GM18870 (cell line): ENCODE data around the gene GAS1.

Source experiments
- ATAC-seq: cut with Tn5 transposase; IDR thresholded peaks from one replicate; pipeline ENCODE4 v1.9.1; 2021; ENCODE audit warnings: moderate library complexity; ENCODE audit not compliant: unreplicated experiment

GAS1 gene

GRCh38 chr9:86965636-86966395, 18.5 kb upstream of the GAS1 start:
- ATAC-seq, result no peak

- ATAC-seq, result no peak
Observed at GRCh38 chr9:86962692-86963091, 15.4 kb upstream of the GAS1 start.

- no peak for ATAC-seq
Observed at GRCh38 chr9:86960938-86961337, 13.6 kb upstream of the GAS1 start.

GRCh38 chr9:86958203-86958602, 10.9 kb upstream of the GAS1 start:
- ATAC-seq, result no peak

- ATAC-seq, result no peak
Observed at GRCh38 chr9:86955561-86955960, 8.3 kb upstream of the GAS1 start.

- ATAC-seq, result no peak
Observed at GRCh38 chr9:86955042-86955441, 7.7 kb upstream of the GAS1 start.

- ATAC-seq, result no peak
Observed at GRCh38 chr9:86953181-86953580, 5.9 kb upstream of the GAS1 start.

- peak; percentile 77 for ATAC-seq
Observed at GRCh38 chr9:86948074-86948929, 996 bp upstream of the GAS1 start.

- no peak for ATAC-seq
Observed at GRCh38 chr9:86946201-86947145, 833 bp downstream of the GAS1 start.

GRCh38 chr9:86945728-86946200, 1.5 kb downstream of the GAS1 start:
- no peak for ATAC-seq

GRCh38 chr9:86944796-86945727, 2.2 kb downstream of the GAS1 start:
- ATAC-seq, result no peak

- no peak for ATAC-seq
Observed at GRCh38 chr9:86943201-86944113, 3.8 kb downstream of the GAS1 start.

GRCh38 chr9:86942281-86943200, 4.8 kb downstream of the GAS1 start:
- ATAC-seq, result no peak

- no peak for ATAC-seq
Observed at GRCh38 chr9:86941197-86941596, 6.1 kb downstream of the GAS1 start.

GRCh38 chr9:86940774-86941173, 6.5 kb downstream of the GAS1 start:
- no peak for ATAC-seq

- no peak for ATAC-seq
Observed at GRCh38 chr9:86939891-86940290, 7.4 kb downstream of the GAS1 start.

- ATAC-seq, result no peak
Observed at GRCh38 chr9:86939321-86939720, 8.0 kb downstream of the GAS1 start.

GRCh38 chr9:86938780-86939179, 8.5 kb downstream of the GAS1 start:
- no peak for ATAC-seq
